ENCODE measurements around the gene ENPP3.

ENPP3 gene

DNA sequence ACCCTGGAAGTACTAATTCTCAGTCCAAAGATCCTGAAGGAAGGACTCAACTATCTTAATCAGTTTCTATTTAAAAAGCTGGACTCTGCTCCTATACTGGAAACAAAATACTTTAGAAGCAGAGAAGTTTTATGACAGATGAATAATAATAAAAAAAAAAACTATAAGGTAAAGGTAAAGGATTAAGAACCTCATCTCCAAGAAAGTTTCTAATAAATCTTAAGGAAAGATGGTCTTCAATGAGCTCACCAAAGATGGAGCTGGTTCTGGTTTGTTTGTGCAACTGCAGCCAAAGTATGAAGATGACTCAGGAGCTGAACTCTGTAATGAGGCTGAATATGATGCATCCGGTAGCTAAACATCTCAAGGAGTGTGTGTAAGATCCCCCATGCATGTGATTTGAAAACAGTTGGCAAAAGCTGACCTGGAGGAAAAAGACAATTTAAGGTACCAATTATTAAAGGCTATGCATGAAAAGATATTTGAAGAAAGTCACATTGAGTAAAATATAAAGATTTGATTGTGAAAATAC is 34.3 kb upstream of the ENPP3 start:
- Histone ChIP-seq H3K9me3 (ENCODE audit: insufficient read depth, low read length) (no peaks in the 10 kb centered on the region), H3K27me3 (ENCODE audit: insufficient read depth, insufficient read length) (no peaks in the 10 kb centered on the region), H3K9ac (ENCODE audit: insufficient read length, low read depth) (no peak overlapping the region), H3K4me1 (ENCODE audit: insufficient read depth, insufficient read length) (no peaks in the 10 kb centered on the region), H3K36me3 (ENCODE audit: insufficient read depth, insufficient read length, low read length) (peaks cover 66% of the 10 kb centered on the region), H3K4me3 (ENCODE audit: insufficient read length, low read depth) (no peak overlapping the region)
- no peak for TF ChIP-seq ZNF274 (IDR thresholded peaks at IDR 0.05; ENCODE audit: low read depth, low read length)
- TF ChIP-seq SUZ12 (IDR thresholded peaks at IDR 0.05; ENCODE audit: extremely low read depth, insufficient read depth, insufficient read length), result no peak
- no peak for TF ChIP-seq YY1 (IDR thresholded peaks at IDR 0.05; ENCODE audit: insufficient read depth, insufficient read length)
- DNase-seq (ENCODE audit: low read depth, low spot score), result no peak

DNA sequence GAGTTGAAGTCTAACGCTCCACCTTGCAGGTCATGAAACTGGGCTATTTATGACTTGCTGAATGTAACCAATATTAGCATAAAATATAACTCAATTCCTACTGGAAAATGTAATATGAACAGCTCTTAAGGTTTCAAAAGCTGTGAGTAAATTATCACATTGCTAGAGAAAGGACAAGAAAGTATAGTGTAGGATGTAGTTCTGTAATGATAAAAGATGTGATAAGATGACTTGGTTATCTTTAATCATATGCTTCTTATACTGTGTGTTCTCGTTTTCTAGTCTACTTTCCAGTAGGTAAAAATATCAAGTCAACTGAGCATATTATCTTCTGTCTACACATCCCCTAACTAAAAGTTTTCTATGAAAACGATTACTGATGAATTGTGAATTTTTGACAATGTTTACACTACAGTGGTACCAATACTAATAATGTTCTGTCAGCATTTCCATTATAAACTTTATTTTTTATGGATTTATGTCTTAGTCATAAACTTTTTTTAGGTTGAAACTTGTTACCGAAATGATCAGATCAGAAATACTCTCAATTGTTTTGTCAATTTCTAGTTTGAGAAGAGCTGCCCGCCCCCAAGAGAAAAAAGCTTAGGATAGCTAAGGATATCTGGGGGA is 23.7 kb upstream of the ENPP3 start:
- no peaks in the 10 kb centered on the region for H3K4me1 ChIP-seq (ENCODE audit: insufficient read depth, insufficient read length)

DNA sequence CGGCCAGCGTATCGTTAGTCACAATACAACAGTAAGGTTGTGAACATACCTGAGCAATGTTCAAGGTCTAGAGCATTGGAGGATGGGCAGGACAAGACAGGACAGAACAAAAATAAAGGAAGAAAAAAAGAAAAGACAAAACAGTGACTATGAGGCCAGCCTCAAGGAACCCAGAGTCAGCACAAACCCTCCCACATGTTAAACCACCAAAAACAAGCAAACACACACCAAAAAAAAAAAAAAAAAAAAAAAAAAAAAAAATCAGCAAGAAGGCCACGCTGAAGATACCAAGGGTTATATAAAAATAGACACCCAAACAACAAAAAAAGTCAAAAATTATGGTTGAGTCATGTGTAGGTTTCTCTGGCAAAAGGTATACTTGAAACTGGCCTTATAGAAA is 21.8 kb upstream of the ENPP3 start:
- no peak overlapping the region for H3K9ac ChIP-seq (ENCODE audit: insufficient read length, low read depth)
- H3K9me3 ChIP-seq (ENCODE audit: insufficient read depth, low read length), result no peaks in the 10 kb centered on the region
- DNase-seq (ENCODE audit: low read depth, low spot score), result no peak
- no peak overlapping the region for H3K4me3 ChIP-seq (ENCODE audit: insufficient read length, low read depth)
- peaks cover 62% of the 10 kb centered on the region for H3K36me3 ChIP-seq (ENCODE audit: insufficient read depth, insufficient read length, low read length)
- H3K27me3 ChIP-seq (ENCODE audit: insufficient read depth, insufficient read length), result no peaks in the 10 kb centered on the region
- no peaks in the 10 kb centered on the region for H3K4me1 ChIP-seq (ENCODE audit: insufficient read depth, insufficient read length)
- TF ChIP-seq SUZ12 (IDR thresholded peaks at IDR 0.05; ENCODE audit: extremely low read depth, insufficient read depth, insufficient read length) (no peak), ZNF274 (IDR thresholded peaks at IDR 0.05; ENCODE audit: low read depth, low read length) (no peak), YY1 (IDR thresholded peaks at IDR 0.05; ENCODE audit: insufficient read depth, insufficient read length) (no peak)

More for the DNA sequence above, 23.7 kb upstream of the ENPP3 start:
- H3K27me3 ChIP-seq (ENCODE audit: insufficient read depth, insufficient read length), result no peaks in the 10 kb centered on the region
- no peak for TF ChIP-seq ZNF274 (IDR thresholded peaks at IDR 0.05; ENCODE audit: low read depth, low read length)
- TF ChIP-seq SUZ12 (IDR thresholded peaks at IDR 0.05; ENCODE audit: extremely low read depth, insufficient read depth, insufficient read length), result no peak
- TF ChIP-seq YY1 (IDR thresholded peaks at IDR 0.05; ENCODE audit: insufficient read depth, insufficient read length), result no peak
- no peak overlapping the region for H3K4me3 ChIP-seq (ENCODE audit: insufficient read length, low read depth)
- no peak overlapping the region for H3K9ac ChIP-seq (ENCODE audit: insufficient read length, low read depth)
- H3K9me3 ChIP-seq (ENCODE audit: insufficient read depth, low read length), result no peaks in the 10 kb centered on the region
- H3K36me3 ChIP-seq (ENCODE audit: insufficient read depth, insufficient read length, low read length), result peaks cover 61% of the 10 kb centered on the region
- DNase-seq (ENCODE audit: low read depth, low spot score), result no peak

DNA sequence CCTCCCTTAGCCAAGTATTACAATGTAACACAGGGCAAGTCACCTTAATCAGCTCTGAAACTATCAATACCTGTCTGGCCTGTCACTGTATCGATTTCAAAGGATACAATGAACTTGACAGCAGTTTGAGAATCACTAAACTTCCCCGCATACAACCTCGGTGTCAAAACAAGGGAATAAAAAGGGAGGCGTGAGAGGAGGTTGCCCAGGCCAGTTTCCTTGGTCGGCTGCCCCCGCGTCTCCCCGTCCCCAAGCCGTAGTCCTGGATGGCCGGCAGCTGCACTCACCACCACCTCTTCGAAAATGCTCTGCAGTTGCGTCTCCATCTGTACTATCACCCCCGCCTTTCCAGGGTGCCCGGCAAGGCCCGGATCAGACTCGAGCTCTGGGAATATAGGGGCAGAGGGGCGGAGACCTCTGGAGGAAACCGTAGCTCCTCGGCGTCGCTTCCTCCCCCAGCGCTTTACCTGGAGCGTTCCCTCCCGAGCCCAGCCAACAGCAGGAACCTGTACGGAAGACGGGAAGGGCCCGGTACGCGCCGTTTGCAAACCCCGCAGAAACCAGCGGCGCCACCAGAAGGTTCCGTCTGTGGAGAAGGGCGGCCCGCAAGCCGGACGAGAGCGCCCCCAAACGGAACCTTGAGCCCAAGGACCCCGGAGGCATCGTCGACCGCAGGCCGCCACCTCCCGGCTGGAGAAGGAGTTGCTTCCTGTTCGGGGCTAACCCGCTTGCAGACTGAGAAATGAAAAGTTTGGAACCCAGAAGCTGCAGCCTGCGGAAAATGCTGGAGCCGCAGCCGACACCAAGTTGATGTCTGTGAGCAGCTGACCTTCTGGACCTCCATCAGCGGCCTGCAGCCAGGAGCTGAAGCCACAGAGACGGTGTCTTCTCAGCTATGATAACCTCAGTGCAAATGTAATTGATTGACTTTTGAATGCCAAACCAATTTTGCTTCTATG is 9.1 kb upstream of the ENPP3 start, which contains the start of gene MED23:
Gene MED23, minus strand, starts transcription at position 519 of the 959 bp plus-strand sequence. Its CDS starts 193 bp downstream, at position 326.
- TF ChIP-seq ZNF274 (IDR thresholded peaks at IDR 0.05; ENCODE audit: low read depth, low read length), result no peak
- TF ChIP-seq YY1 (IDR thresholded peaks at IDR 0.05; ENCODE audit: insufficient read depth, insufficient read length), result no peak
- TF ChIP-seq SUZ12 (IDR thresholded peaks at IDR 0.05; ENCODE audit: extremely low read depth, insufficient read depth, insufficient read length), result no peak
- Histone ChIP-seq H3K4me1 (ENCODE audit: insufficient read depth, insufficient read length) (no peaks in the 10 kb centered on the region), H3K9ac (ENCODE audit: insufficient read length, low read depth) (peak within 1 kb of the TSS; percentile 87), H3K9me3 (ENCODE audit: insufficient read depth, low read length) (no peaks in the 10 kb centered on the region), H3K27me3 (ENCODE audit: insufficient read depth, insufficient read length) (no peaks in the 10 kb centered on the region), H3K4me3 (ENCODE audit: insufficient read length, low read depth) (peak within 1 kb of the TSS; percentile 87), H3K36me3 (ENCODE audit: insufficient read depth, insufficient read length, low read length) (peaks cover 33% of the 10 kb centered on the region)
- DNase-seq (ENCODE audit: low read depth, low spot score), result peak; percentile 89

DNA sequence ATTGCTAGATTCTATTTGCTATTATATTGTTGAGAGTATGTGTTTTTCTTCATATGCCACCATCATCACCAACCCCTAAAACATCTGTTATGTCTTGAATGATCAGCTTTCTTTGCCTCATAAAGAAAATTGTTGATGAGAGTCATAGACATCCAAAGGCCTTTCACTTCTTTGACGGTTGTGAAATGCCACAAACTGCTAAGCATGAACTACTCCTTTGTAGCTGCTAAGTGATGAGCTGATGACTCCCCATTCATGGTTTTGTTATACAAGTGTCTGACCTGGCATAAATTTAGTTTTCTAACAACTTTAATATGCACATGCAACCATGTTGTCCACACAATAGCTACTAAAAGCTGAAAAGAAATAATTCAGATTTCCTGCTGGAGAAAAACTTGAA is 8.4 kb upstream of the ENPP3 start:
- H3K4me3 ChIP-seq (ENCODE audit: insufficient read length, low read depth), result no peak overlapping the region

DNA sequence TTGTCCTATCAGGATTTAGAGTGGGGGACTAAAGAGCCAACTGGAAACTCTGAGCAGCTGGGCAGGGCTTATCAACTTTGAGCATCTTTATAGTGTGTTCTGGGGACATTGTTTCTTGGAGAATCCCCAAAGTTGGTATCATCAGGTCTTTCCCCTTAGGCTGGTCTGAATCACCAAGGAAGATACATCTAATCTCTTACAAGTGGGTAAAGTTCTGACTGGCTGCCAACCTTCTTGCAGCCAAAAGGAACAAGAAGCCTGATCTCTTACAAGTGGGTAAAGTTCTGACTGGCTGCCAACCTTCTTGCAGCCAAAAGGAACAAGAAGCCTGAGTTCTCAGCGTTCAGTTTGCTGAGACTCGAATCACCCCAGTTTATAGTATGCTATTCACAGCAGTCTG is 7.5 kb upstream of the ENPP3 start:
- H3K36me3 ChIP-seq (ENCODE audit: insufficient read depth, insufficient read length, low read length), result peaks cover 16% of the 10 kb centered on the region
- H3K4me3 ChIP-seq (ENCODE audit: insufficient read length, low read depth), result no peak overlapping the region
- no peaks in the 10 kb centered on the region for H3K4me1 ChIP-seq (ENCODE audit: insufficient read depth, insufficient read length)
- no peaks in the 10 kb centered on the region for H3K9me3 ChIP-seq (ENCODE audit: insufficient read depth, low read length)
- TF ChIP-seq SUZ12 (IDR thresholded peaks at IDR 0.05; ENCODE audit: extremely low read depth, insufficient read depth, insufficient read length) (no peak), YY1 (IDR thresholded peaks at IDR 0.05; ENCODE audit: insufficient read depth, insufficient read length) (no peak), ZNF274 (IDR thresholded peaks at IDR 0.05; ENCODE audit: low read depth, low read length) (no peak)
- H3K27me3 ChIP-seq (ENCODE audit: insufficient read depth, insufficient read length), result no peaks in the 10 kb centered on the region
- DNase-seq (ENCODE audit: low read depth, low spot score), result no peak
- H3K9ac ChIP-seq (ENCODE audit: insufficient read length, low read depth), result no peak overlapping the region

More for the DNA sequence above, 8.4 kb upstream of the ENPP3 start:
- Histone ChIP-seq H3K27me3 (ENCODE audit: insufficient read depth, insufficient read length) (no peaks in the 10 kb centered on the region), H3K4me1 (ENCODE audit: insufficient read depth, insufficient read length) (no peaks in the 10 kb centered on the region), H3K36me3 (ENCODE audit: insufficient read depth, insufficient read length, low read length) (peaks cover 25% of the 10 kb centered on the region), H3K9ac (ENCODE audit: insufficient read length, low read depth) (no peak overlapping the region), H3K9me3 (ENCODE audit: insufficient read depth, low read length) (no peaks in the 10 kb centered on the region)
- TF ChIP-seq SUZ12 (IDR thresholded peaks at IDR 0.05; ENCODE audit: extremely low read depth, insufficient read depth, insufficient read length), result no peak
- TF ChIP-seq YY1 (IDR thresholded peaks at IDR 0.05; ENCODE audit: insufficient read depth, insufficient read length), result no peak
- no peak for TF ChIP-seq ZNF274 (IDR thresholded peaks at IDR 0.05; ENCODE audit: low read depth, low read length)
- DNase-seq (ENCODE audit: low read depth, low spot score), result no peak
